Spleen (tissue), 7 donors: ENCODE results near the gene LDB2.

Experiments
- CTCF ChIP-seq, 11 experiments: fragments of 200-600 bp in 7 of 11; fragments of 450-650 bp in 4 of 11; sonication (generic) in 4 of 11; IDR thresholded peaks in 8 of 11; conservative IDR thresholded peaks in 3 of 11; 1 replicate in 7 of 11; 2 replicates in 4 of 11; pipeline versions ENCODE4 v1.4.0 to v1.8.0; 2016 to 2021; ENCODE audit warnings: antibody characterized with exemption in 11 of 11, inconsistent platforms in 4 of 11, mild to moderate bottlenecking in 1 of 11
- POLR2A ChIP-seq, 3 donors: fragments of 450-650 bp; IDR thresholded peaks; one replicate each; pipeline ENCODE4 v1.5.1; 2017; ENCODE audit warnings: antibody characterized with exemption in 3 of 3, mild to moderate bottlenecking in 1 of 3
- donor health status: DM: no; HTN: no; CAD: no; lungs with moderate emphysema.
- donor health status: DM: no; HTN: no; CAD: no.
- donor health status: DM: no; HTN: no; CAD: no.

- TF ChIP-seq CTCF (IDR thresholded peaks at IDR 0.05 in 8 of 11, conservative IDR thresholded peaks at IDR 0.05 in 3 of 11) (no peak), POLR2A (IDR thresholded peaks at IDR 0.05) (no peak)
Measured at GRCh38 chr4:16598597-16599206, 299.7 kb downstream of the LDB2 start.
